ENCODE results near the gene TUBG2. TPM values are rescaled to one million over a fixed set of nuclear protein-coding genes. Genes with fewer than 3 reads are reported as not detected.
"Not testable (repeated sequence)": the region's sequence is repeated elsewhere in the genome, so short reads cannot be mapped to it uniquely, and the experiment has no call there.

The TUBG2 gene
- 1 to 10 TPM; 7.1 to 7.8 TPM for total RNA-seq

- Mint-ChIP-seq H3K4me1 (peaks cover 22% of the 10 kb centered on the region), H3K4me3 (peak within 1 kb of the TSS; percentile 85), H3K9me3 (no peaks in the 10 kb centered on the region), H3K27me3 (peaks cover 3% of the 10 kb centered on the region), H3K27ac (peak within 1 kb of the TSS; percentile 74), H3K36me3 (no peaks in the 10 kb centered on the region)
- DNase-seq = peak; percentile 83
Observed at GRCh38 chr17:42659079-42659931, at the start of gene TUBG2. Gene TUBG2 (plus strand): TSS chr17:42659284. CDS start chr17:42659504, 220 bp downstream.

DNA sequence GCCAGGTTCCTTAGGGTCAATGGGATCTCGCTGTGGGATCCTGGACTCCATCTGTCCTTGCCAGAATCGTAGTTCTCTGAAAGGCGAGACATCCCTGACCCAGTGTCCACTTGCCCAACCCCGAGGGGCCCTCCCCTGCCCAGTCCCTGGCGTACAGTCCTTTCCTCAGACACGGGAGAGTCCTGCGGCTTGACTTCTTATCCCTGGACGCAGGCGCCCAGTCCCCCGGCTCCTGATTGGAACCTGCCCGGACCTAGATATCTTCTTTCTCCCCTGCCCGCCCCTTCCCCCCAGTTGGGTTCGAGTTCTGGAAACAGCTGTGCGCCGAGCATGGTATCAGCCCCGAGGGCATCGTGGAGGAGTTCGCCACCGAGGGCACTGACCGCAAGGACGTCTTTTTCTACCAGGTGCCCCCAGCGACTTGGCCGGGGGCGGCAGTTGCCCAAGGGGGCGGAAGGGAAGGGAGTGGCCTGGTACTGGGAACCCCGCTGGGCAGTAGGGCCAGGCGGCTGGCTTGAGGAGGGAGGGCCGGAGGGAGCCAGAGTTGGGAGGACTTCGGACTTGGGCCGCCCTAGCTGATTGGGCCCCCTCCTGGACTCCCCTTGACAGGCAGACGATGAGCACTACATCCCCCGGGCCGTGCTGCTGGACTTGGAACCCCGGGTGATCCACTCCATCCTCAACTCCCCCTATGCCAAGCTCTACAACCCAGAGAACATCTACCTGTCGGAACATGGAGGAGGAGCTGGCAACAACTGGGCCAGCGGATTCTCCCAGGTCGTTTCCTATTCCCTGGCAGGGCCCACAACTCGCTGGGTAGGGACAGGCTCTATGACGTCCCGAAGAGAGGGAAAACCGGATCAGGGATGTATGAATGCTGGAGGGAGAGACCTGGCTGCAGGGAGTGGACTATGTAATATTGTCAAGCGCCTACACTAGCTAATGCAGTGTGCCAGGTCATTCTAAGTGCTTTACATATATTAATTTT is 49.0 kb upstream of the TUBG2 start:
- peak; percentile 21 for DNase-seq
- H3K36me3 Mint-ChIP-seq = peaks cover 33% of the 10 kb centered on the region
- H3K27me3 Mint-ChIP-seq, H3K9me3 Mint-ChIP-seq: not testable (repeated sequence)
- peaks cover 28% of the 10 kb centered on the region for H3K4me1 Mint-ChIP-seq
- peak overlapping the region; percentile 95 for H3K4me3 Mint-ChIP-seq
- H3K27ac Mint-ChIP-seq = peak overlapping the region; percentile 94

DNA sequence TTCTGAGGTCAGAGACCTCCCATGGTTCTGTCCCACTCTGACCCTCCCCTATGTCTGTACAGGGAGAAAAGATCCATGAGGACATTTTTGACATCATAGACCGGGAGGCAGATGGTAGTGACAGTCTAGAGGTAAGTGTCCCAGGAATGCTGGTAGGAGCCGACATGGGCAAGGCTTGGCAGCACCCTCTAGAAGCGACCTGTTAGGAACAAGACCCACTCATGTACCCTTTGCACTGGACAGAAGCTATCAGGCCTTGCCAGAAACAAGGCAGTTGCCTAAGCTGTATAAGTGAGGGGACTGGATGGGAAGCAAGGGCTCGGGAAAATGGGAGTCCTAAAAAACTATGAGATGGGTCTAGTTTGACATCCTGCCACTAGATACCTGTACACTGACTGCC is 47.1 kb upstream of the TUBG2 start:
- Mint-ChIP-seq H3K27me3 (no peaks in the 10 kb centered on the region), H3K36me3 (peaks cover 30% of the 10 kb centered on the region), H3K27ac (no peak overlapping the region), H3K9me3 (no peaks in the 10 kb centered on the region), H3K4me3 (no peak overlapping the region), H3K4me1 (peaks cover 12% of the 10 kb centered on the region)
- no peak for DNase-seq

- Mint-ChIP-seq H3K27me3 (no peaks in the 10 kb centered on the region), H3K4me1 (peaks cover 2% of the 10 kb centered on the region), H3K27ac (no peak overlapping the region), H3K36me3 (peaks cover 31% of the 10 kb centered on the region), H3K4me3 (no peak overlapping the region), H3K9me3 (no peaks in the 10 kb centered on the region)
- no peak for DNase-seq
Observed at GRCh38 chr17:42613699-42614295, 45.3 kb upstream of the TUBG2 start.

DNA sequence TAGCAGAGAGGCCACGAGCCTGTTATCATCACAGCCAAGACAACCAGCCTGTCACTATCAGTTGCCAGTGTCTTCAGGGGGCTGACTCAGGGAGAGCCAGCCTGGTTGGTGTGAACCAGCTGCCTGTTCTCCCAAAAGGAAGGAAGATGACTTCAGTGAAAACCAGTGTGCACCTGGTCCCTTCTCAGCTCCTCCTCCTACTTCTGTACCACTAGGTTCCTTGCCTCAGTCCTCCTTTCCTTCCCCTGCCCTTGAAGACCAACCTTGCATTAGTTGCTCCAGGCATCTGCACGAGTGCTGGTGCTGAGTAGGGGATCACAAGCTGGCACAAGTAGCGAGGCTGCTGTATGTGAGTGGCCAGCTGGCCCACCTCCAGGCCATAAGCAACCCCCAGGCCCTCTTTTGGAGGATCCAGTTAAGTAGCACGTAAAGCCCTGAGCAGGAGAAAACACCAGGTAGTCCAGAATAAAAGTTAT is 41.1 kb upstream of the TUBG2 start:
- no peak for DNase-seq
- Mint-ChIP-seq H3K4me1 (peaks cover 2% of the 10 kb centered on the region), H3K4me3 (no peak overlapping the region), H3K9me3 (no peaks in the 10 kb centered on the region), H3K36me3 (peaks cover 19% of the 10 kb centered on the region), H3K27me3 (no peaks in the 10 kb centered on the region), H3K27ac (no peak overlapping the region)

DNA sequence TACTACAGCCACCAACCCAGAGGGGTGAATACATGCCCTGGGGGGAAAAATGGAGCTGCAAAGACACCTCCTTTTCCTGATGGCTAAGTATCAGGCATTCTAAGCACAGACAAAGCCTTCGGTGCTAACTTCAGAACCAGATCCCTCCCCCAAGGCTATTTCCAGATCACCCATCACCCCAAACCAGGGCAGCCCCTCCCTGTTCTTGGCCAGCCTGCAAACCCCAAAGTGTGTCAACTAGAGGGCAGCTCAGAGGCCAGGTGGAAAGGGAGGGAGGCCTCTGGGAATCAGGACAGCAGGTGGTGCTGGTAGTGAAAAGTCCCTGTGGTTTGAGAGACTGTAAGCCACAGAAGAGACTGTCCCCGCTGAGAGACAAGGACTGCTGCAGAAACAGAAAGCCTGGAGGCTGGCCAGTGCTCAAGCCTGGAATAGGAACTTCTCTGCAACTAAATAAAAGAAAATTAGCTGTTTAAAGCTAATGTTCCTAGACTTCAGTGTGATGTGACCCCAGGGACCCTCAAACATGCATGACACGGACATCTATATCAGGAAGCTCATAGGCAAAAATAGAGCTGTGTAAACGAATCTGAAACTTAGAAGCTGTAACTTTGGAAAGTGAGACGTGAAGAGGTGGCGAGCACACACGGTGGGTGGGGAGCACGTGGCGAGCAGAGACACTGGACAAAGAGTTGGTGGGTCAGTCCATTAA is 40.5 kb upstream of the TUBG2 start:
- H3K4me1 Mint-ChIP-seq = peaks cover 2% of the 10 kb centered on the region
- no peaks in the 10 kb centered on the region for H3K9me3 Mint-ChIP-seq
- DNase-seq = no peak
- peaks cover 17% of the 10 kb centered on the region for H3K36me3 Mint-ChIP-seq
- H3K4me3 Mint-ChIP-seq = no peak overlapping the region
- H3K27me3 Mint-ChIP-seq = no peaks in the 10 kb centered on the region
- H3K27ac Mint-ChIP-seq = no peak overlapping the region

DNA sequence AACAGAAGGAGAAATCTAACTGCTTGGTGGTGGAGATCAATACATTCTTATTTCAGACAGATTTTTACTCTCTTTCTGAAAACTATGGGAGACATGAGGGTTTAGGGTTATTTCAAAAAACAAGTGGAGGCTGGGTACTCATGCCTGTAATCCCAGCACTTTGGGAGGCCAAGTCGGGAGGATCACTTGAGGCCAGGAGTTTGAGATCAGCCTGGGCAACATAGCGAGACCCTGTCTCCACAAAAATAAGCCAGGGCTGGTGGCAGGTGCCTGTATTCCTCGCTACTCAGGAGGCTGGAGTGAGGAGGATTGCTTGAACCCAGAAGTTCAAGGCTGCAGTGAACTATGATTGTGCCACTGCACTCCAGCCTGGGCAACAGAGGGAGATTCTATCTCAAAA is 37.1 kb upstream of the TUBG2 start:
- not testable (repeated sequence) for H3K27me3 Mint-ChIP-seq, H3K4me3 Mint-ChIP-seq, DNase-seq, H3K36me3 Mint-ChIP-seq, H3K4me1 Mint-ChIP-seq, H3K9me3 Mint-ChIP-seq, H3K27ac Mint-ChIP-seq

DNA sequence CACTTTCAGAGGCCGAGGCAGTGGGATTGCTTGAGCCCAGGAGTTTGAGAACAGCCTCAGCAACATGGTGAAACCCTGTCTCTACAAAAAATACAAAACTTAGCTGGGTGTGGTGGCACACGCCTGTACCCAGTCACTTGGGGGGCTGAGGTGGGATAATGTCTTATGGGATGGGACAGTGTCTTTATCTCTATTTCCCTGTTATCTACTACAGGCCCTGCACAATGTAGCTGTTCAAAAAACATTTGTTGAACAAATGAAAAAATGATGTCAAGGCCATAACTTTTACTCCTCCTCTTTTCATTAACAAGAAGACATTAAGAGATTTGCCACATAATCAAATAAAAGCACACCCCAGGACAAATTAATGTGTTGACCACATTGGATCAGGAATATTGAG is 35.8 kb upstream of the TUBG2 start:
- no peak overlapping the region for H3K27ac Mint-ChIP-seq
- no peaks in the 10 kb centered on the region for H3K36me3 Mint-ChIP-seq
- no peaks in the 10 kb centered on the region for H3K9me3 Mint-ChIP-seq
- peaks cover 2% of the 10 kb centered on the region for H3K4me1 Mint-ChIP-seq
- peaks cover 4% of the 10 kb centered on the region for H3K27me3 Mint-ChIP-seq
- no peak for DNase-seq
- H3K4me3 Mint-ChIP-seq = no peak overlapping the region

- Mint-ChIP-seq H3K27me3 (peaks cover 4% of the 10 kb centered on the region), H3K9me3 (no peaks in the 10 kb centered on the region), H3K4me1 (peaks cover 1% of the 10 kb centered on the region), H3K36me3 (no peaks in the 10 kb centered on the region), H3K27ac (no peak overlapping the region), H3K4me3 (no peak overlapping the region)
- DNase-seq = no peak
Observed at GRCh38 chr17:42623732-42624596, 35.1 kb upstream of the TUBG2 start.

GRCh38 chr17:42627032-42627764 is 31.9 kb upstream of the TUBG2 start:
- not testable (repeated sequence) for DNase-seq, H3K27me3 Mint-ChIP-seq, H3K4me3 Mint-ChIP-seq, H3K27ac Mint-ChIP-seq, H3K36me3 Mint-ChIP-seq, H3K9me3 Mint-ChIP-seq, H3K4me1 Mint-ChIP-seq

DNA sequence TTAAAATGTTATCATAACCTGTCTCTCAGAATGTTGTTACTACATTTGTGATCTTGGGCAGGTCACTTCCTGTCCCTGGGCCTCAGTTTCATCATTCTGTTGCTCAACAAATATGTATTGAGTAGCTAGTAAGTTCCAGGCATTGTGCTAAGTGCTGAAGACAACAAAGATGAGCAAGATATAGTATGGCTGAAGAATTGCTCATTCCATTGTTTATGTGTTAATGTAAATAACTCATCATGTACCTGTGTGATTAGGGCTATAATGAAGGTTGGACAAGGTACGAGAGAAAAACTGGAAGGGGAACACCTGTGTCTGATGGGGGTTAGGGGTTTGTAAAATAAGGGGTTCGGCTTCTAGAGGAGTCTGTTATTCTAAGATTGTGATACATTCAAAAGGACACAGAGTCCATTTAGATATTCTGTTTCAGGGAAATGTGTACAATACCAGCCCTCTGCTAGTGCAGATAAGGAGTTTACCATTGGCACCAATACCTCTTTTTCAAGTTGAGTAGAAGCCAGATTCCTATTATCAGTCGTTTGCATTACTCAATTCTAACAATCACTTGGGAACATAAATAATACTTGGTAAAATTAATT is 29.6 kb upstream of the TUBG2 start:
- Mint-ChIP-seq H3K4me3 (no peak overlapping the region), H3K27ac (no peak overlapping the region), H3K36me3 (no peaks in the 10 kb centered on the region), H3K4me1 (no peaks in the 10 kb centered on the region), H3K27me3 (peaks cover 8% of the 10 kb centered on the region), H3K9me3 (no peaks in the 10 kb centered on the region)
- DNase-seq = no peak

DNA sequence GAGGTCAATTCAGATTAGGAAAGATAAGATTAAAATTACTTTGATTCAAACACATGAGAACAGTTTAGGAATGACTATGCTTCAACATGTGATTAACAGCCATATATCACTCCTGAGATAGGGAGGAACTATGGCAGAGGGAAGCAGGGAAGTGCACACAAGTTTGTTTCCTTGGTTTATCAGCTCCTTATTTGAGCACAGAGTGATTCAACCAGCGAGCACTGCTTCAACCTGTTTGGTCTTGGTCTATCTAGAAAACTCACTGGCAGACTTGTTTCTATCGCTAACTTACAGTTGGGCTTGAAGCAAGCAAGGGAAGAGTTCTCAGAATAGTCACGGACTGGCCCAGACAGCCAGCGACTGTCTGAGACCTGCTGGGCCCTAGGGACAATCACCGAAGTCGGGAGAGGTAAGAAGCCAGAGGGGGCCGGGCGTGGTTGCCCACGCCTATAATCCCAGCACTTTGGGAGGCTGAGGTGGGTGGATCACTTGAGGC is 26.1 kb upstream of the TUBG2 start:
- H3K27me3 Mint-ChIP-seq = peaks cover 4% of the 10 kb centered on the region
- no peak overlapping the region for H3K27ac Mint-ChIP-seq
- H3K4me1 Mint-ChIP-seq = no peaks in the 10 kb centered on the region
- DNase-seq = no peak
- no peak overlapping the region for H3K4me3 Mint-ChIP-seq
- H3K36me3 Mint-ChIP-seq = no peaks in the 10 kb centered on the region
- H3K9me3 Mint-ChIP-seq = no peaks in the 10 kb centered on the region

Data from activated naive CD8-positive, alpha-beta T cell treated with anti-CD3 and anti-CD28 coated beads for 36 hours (primary cell).